C4-2B (cell line): ENCODE results near the gene ZNHIT1.

Source experiments
- ZFX ChIP-seq: fragments of 450-650 bp; IDR thresholded peaks from 2 replicates; pipeline ENCODE4 v1.6.1; 2017
- TF ChIP-seq, protein P1 (sequence below): fragments of 450-650 bp; conservative IDR thresholded peaks from 2 replicates; pipeline ENCODE4 v1.5.1; 2017; ENCODE audit warnings: mild to moderate bottlenecking

DNA sequence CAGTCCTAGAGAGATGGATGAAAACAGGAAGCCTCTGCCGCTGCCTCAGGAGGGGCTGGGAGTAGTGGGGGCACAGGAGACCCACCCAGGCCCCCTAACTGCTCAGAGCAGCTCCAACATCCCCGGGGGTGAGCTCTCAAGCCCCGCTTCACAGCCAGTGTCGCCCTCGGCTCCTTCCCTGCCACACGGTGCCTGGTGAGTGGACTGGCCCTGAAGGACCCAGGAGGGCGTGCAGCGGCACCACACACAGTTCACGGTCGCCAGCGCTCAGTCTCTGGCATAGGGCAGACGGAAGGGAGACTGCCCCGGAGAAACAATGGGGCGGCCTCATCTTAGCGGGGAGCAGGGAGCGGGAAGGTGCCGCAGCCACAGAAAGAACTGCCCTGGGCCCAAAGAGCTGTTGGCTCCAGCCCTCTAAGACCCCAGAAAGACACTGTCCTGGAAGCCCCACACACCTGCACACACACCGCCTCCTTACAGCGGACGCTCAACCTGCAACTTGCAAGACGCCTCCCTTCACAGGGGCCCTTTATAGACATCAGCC lies 18.4 kb downstream of the ZNHIT1 start:
- TF ChIP-seq, protein P1, sequence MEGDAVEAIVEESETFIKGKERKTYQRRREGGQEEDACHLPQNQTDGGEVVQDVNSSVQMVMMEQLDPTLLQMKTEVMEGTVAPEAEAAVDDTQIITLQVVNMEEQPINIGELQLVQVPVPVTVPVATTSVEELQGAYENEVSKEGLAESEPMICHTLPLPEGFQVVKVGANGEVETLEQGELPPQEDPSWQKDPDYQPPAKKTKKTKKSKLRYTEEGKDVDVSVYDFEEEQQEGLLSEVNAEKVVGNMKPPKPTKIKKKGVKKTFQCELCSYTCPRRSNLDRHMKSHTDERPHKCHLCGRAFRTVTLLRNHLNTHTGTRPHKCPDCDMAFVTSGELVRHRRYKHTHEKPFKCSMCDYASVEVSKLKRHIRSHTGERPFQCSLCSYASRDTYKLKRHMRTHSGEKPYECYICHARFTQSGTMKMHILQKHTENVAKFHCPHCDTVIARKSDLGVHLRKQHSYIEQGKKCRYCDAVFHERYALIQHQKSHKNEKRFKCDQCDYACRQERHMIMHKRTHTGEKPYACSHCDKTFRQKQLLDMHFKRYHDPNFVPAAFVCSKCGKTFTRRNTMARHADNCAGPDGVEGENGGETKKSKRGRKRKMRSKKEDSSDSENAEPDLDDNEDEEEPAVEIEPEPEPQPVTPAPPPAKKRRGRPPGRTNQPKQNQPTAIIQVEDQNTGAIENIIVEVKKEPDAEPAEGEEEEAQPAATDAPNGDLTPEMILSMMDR = no peak
- TF ChIP-seq ZFX = no peak
